Stromal cell of bone marrow (primary cell): ENCODE measurements around the gene WDR33.

Experiments
- DNase-seq: peaks from one replicate; pipeline ENCODE4 v3.0.0-alpha.2; 2012; ENCODE audit warnings: low read depth

Gene WDR33

DNA sequence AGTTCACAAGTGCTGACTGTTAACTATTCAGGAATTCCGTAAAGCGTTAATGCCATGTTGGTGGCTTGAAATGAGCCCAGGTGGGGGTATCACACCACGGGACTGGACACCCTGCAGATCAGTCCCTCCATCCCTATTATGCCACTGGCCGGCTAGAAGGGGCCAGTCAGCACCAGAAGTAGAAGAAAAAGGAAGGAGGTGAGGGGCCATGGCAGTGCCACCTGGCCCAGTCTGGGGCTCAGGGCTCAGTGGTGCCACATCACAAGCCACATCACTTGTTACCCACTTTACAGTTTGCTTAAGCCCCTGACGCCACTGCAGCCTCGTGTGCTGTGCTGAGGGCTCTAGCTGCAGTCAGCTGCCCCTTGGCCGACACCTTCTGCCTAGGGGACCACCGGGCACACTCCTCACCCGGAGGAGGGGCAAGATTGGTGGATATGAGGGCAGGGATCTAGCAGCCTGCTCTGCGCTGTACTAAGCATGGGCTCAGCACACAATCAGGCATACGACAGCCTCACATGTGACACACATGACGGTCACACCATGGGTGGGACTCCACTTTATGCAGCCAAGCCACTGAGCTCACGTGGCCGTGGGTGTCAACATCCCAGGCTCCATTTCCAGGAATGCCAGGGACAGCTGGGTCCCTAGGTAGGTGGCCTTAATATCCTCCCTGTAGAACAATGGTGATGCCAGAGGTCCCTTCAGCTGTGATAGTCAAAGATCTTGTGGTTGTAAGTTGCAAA is 139.2 kb downstream of the WDR33 start:
- DNase-seq, result no peak

DNA sequence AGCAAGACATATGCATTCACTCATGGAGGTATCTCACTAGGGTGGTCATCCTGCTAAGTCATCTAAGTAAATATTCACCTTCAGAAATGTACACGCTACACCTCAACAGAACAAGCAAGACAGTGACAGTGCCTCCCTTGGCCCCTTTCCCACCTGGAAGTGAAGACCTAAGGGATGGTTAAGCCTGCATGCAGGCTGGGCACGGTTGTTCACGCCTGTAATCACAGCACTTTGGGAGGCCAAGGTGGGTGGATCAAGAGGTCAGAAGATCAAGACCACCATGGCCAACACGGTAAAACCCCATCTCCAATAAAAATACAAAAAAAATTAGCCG is 140.0 kb downstream of the WDR33 start:
- DNase-seq, result no peak

- no peak for DNase-seq
Measured at GRCh38 chr2:127670055-127670956, 140.7 kb downstream of the WDR33 start.

- no peak for DNase-seq
Measured at GRCh38 chr2:127669056-127669455, 141.9 kb downstream of the WDR33 start.

DNA sequence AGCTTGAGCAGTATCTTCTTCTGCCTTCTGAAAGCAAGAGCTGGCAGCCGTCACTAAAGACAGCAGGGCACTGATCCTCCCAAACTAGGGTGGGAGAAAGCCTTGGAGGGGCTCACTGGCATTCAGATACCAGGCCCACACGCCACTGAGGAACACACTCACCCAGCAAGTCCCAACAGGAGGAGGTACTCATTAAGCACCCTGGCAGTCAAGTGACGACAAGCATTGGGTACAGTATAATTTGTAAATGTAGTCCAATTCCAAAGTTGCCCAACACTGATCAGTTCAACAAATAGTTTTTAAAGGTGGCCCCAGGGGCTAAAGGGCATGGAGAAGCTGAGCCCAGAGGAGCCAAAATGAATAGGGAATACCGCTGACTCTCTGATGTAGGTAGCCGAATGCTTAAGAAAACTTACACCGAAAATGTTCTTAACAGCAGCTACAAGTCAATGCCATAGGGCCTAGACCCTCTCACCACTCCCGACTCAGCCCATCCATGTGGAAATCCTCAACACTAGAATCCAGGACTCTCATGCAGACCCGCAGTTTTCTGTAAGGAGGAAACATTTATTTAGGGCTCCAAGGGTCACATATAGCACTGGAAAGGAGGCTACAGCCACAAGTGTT is 145.6 kb downstream of the WDR33 start:
- DNase-seq, result no peak

DNA sequence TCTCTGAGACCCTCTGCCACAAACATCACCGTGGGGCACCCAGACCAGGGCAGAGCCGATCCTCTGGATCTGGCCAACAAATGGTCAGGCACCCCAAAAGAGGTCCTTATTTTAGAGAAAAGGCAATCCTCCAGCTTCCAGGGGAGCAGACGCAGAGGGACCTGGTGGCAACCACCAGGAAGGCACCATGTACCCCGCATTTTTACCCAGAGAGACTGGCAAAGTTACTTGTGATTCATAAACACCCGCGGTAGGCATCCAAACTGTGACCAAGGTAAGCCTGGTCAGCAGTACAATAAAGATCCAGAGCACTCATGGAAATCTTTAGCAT is 146.1 kb downstream of the WDR33 start:
- no peak for DNase-seq

DNA sequence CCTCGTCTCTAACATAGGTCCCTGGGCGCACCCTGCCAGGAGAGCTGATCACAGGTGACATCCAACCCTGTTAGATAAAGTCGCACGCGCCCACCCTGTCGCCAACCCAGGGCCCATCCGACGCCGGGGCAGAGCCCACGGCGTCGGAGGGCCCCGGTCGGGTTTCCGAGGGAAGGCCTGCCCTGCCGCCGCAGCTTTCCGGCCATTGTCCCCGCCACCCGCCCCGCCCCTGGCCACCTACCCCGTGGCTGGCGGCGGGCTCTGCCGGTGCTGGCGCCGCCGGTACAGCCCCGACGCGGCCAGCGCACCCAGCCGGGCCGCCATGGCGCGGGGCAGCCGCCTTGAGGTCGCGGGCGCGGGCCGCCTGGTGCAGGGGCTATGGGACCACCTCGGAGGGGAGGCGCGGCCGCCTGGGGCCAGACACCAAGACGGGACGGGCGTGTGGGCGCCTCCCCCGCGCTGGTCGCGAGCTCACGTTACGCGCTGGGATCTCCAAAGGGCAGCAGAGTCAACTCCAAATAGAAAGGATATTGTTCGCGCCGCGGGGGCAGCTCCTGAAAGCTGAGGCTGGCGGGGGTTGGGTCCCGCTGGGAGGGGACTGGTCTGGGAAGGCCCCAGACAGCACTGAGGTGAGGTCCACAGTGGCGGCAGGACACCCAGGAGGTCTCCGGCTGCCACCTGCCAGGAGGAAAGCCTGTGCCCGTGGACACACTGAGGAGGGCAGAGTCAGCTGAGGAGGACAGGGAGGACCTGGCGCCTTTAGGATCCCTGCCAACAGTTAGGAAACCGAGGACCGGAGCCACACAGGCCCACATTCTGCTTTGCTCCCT is 146.7 kb downstream of the WDR33 start:
- DNase-seq, result no peak

- no peak for DNase-seq
Measured at GRCh38 chr2:127663566-127664064, 147.4 kb downstream of the WDR33 start.

DNA sequence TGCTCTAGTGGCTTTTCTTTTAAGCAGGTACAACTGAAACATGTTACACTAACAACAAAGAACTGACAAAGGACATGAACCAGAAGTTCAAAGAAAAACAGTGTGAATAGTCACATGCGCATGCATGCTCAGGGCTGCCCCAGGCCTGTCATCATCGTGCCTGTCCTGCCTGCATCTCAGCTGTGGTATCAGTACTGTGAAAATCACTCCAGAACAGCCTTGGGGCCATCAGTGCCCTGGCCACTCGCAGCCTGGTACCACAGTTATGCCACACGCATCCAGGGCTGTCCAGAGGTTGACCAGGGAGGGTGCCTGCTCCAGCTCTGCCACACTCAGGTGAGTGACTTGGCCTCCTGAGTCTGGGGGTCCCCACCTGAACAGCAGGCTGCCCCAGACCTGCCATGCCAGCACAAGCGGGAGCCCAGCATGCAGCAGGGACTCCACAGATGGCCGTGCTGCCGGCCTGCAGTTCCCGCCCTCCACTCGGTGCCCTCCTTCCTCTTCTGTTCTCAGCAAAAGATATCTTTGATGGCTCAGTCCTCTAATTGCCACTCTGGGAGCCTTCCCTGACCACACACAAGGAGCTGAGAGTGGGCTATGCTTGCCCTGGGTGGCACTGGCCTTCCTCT is 147.9 kb downstream of the WDR33 start:
- DNase-seq, result no peak

DNA sequence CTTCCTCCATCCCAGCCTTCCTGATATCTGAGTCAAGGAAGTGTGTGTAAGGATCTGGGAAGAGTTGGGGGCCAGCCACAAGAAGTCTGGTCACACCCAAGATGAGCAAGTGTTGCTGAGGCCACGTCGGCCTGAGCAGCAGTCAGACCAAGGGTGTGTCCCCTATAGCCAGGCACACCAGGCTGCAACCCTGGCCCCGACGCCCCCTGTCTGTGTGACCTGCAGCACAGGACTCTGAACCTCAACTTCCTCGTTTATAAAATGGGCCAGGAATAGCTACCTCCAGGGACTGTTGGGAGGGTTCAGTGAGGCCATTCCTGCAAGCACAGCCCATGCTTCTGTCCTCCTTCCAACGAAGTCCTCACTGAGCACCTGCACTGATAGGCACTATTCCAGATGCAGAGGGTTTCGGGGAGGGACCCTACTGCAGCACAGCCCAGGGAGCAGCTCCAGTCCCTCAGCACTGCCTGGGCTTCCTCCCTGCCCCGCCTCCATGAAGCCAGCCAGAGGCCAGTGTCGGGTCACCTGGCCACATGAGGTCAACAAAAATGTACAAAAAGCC is 148.9 kb downstream of the WDR33 start:
- DNase-seq, result no peak

- DNase-seq, result no peak
Measured at GRCh38 chr2:127661072-127661649, 149.8 kb downstream of the WDR33 start.

- no peak for DNase-seq
Measured at GRCh38 chr2:127660291-127660578, 150.7 kb downstream of the WDR33 start.

GRCh38 chr2:127659408-127660290 is 151.3 kb downstream of the WDR33 start:
- no peak for DNase-seq

DNA sequence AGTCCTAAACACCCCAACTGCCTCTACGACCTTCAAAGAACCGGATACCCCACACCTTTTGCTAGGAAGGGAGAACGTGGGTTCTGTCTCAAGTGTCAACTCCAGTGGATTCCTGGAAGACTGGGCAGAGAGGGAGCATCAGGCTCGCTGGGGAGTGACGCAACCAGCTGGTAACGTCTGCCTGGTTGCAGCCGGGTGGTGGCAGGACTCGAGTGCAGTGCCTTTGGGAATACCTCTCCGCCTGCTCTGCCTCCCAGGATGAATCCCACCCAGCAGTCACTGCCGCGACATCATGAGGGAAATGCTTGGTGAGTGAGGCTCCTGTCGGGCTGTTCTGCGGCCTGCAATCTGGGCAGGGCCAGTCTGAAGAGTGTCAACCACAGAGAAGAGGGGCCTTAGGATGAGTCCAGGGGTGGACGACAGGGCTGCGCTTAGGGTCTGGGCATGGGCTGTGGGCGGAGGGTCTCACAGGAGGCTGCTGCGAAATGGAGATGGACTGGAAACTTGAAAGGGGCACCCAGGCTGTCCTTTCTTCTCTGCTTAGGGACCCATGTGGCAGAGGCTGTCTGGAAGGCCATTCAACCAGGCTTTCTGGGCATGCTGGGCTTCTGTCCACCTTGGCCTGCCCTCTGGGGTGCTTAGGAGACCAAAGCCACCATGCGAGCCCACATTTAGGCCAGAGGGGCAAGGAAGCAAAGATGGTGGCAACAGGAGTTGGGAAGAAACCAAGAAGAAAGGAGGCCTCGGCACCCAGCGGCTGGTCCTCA is 152.1 kb downstream of the WDR33 start:
- DNase-seq, result no peak

GRCh38 chr2:127658146-127658545 is 152.8 kb downstream of the WDR33 start:
- no peak for DNase-seq

DNA sequence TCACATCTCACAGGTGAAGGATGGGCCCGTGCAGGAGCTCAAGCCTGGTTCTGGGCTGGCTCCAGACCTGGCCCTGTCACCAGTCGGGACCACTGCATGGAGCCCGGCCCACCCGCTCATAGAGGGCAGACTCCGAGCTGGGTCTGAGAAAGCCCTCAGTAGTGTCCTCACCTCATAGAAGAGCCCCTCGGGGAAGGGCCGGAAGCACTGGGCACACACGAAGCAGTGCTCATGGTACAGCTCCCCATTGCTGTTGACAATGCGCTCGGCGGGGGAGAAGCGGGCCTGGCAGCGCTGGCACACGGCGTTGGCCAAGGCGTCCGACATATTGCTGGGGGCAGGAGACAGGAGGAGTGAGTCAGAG is 153.8 kb downstream of the WDR33 start:
- no peak for DNase-seq

- DNase-seq, result no peak
Measured at GRCh38 chr2:127656569-127657231, 154.3 kb downstream of the WDR33 start.

GRCh38 chr2:127655209-127656073 is 155.5 kb downstream of the WDR33 start:
- no peak for DNase-seq
